ENCODE measurements around the gene CPTP.

Gene CPTP

GRCh38 chr1:1373815-1374588, 49.4 kb downstream of the CPTP start:
- DNase-seq, result peak in 1 of 10 donors; percentile 78
- intact Hi-C loops (cut with DNase I), result loop anchor here (2.0 to 10.0 kb wide), 2 partner anchors 33 to 249 kb away; partner anchors contain the start of gene MRPL20

GRCh38 chr1:1374589-1374928, 50.0 kb downstream of the CPTP start:
- intact Hi-C loops (cut with DNase I), result loop anchor here (2.0 to 10.0 kb wide), 2 partner anchors 32 to 250 kb away; partner anchors contain the start of gene MRPL20

DNA sequence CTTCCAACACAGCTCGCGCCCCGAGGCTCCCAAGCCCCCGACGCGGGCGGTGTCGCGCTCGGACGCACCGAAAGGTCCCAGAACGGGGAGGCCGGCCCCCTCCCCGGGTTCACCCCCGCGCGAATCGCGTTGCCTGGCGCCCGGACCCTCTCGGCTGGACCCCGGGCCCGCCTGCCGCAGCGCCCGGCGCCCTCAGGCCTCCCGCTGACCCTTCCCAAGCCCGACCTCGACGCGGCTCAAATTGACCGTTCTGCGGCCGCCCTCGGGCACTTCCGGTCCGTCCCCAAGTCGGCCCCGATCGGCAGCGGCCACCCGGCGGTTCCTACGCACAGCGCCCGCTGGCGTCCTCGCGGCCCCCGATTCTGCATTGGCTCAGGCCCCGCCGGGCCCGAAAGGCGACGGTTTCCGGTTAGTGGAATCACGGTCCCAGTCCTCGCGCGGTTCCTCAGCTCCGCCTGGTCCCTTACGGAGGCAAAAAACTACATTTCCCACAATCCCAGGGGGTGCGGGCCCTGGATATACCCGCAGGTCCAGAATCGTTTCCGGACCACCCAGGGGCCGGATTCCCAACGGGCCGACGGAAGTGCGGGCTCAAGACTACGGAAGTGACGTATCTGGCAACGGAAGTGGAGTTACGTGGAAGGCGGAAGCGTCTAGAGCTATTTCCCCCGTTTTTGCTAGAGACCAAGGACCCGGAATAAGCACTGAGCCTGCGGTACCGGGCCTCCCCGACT, 50.5 kb downstream of the CPTP start, which contains the start of gene AURKAIP1:
AURKAIP1 (minus strand) TSS at position 279 of the 734 bp plus-strand sequence. CDS start 451 bp downstream, outside the sequence.
- intact Hi-C loops (cut with DNase I), result loop anchor here (2.0 to 10.0 kb wide), 2 partner anchors 32 to 250 kb away; partner anchors contain the start of gene MRPL20

More at GRCh38 chr1:1374589-1374928, 50.0 kb downstream of the CPTP start:
- DNase-seq, result peak in 1 of 10 donors; percentile 85

DNA sequence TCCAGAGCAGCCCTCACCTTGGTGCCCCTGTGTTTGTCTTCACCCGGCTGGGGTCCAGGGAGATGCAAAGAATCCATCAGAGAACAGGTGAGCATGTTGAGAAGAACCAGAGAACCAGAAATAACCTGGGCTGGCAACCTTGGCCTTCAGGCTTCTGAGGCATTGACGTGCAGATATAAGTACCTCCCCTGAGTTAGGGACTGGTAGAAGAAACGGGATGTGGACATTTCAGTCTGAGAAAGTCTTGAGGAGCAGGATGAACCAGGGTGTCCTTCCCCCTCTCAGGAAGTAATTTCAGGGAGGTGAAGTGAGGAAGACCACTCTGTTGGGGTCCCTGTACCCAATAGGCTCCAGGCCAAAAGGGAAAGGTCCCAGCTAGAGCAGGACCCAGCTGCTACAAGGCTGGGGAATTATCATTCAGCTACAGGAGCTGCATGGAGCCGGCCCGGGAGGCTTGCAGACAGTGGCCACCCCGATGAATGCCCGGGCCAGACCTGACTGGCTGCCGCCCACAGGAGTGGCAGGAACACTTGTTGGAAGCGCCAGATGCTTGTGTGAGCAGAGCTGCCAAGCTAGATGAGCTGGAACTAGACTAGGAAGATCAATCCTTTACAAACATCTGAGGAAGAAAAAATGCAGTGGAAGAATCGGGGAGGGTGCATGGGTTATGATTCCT, 52.1 kb downstream of the CPTP start:
- DNase-seq, result no peak
- intact Hi-C loops (cut with DNase I), result loop anchor here (10.0 kb wide), 1 partner anchor 252 kb away; no protein-coding TSS in a partner anchor

More for the DNA sequence above, 50.5 kb downstream of the CPTP start, which contains the start of gene AURKAIP1:
- DNase-seq, result peak; percentile 95 to 100 (median 98)

DNA sequence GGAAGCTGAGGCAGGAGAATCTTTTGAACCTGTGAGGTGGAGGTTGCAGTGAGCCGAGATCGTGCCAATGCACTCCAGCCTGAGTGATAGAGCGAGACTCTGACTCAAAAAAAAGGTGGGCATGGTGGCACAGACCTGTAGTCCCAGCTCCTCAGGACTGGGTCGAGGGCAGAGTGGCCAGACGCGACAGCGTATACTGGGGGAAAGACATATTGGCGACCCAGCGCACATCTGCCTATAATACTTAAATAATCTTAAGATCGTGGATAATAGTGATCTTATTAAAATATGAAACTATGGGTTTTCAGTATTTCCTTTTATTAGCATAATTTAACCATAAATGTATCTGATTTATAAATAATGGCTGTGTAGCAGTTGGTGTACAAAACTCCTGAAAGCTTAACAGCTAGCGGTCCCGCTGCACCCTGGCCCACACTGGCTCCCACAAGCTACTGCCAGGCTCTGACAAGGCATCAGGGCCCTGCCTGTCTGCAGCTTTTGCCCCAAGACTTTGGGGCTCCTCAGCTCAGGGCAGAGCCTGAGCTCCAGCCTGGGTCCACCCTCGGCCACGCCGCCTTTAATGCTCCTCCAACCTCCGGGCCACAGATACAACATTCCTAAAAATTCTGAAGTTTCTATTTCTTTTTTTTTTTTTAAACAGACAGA, 53.1 kb downstream of the CPTP start:
- DNase-seq, result no peak

More for the DNA sequence above, 53.1 kb downstream of the CPTP start:
- intact Hi-C loops (cut with DNase I), result loop anchor here (10.0 kb wide), 1 partner anchor 253 kb away; no protein-coding TSS in a partner anchor
